ENCODE results near the gene SETD3. TPM values are rescaled to one million over a fixed set of nuclear protein-coding genes. Genes with fewer than 3 reads are reported as not detected.

SETD3 gene
- total RNA-seq, 6 experiments from 2014 or later, result 24.7 to 42.0 (median 28.8) TPM

- no peaks in the 10 kb centered on the region for H3K27me3 ChIP-seq
- peaks cover 0 to 8% (median 4%) of the 10 kb centered on the region in 4 donors for H3K4me1 ChIP-seq
- no peaks in the 10 kb centered on the region for H3K9me3 ChIP-seq
- no peak overlapping the region for H3K4me3 ChIP-seq
- no peak overlapping the region for H3K27ac ChIP-seq
- intact Hi-C loops (cut with DNase I), result no loop called here
- no peak for TF ChIP-seq CTCF (IDR thresholded peaks at IDR 0.05)
- no peak for TF ChIP-seq POLR2A (IDR thresholded peaks at IDR 0.05)
- H3K36me3 ChIP-seq, result peaks cover 0 to 5% (median 0%) of the 10 kb centered on the region in 4 donors
- DNase-seq (no peak), ATAC-seq (no peak)
- 92% methylated on average over 4 of the region's 4 CpGs for WGBS (ENCODE audit: insufficient coverage, low coverage, low lambda C conversion rate, missing lambda C conversion rate)
Observed at GRCh38 chr14:99419905-99420304, 60.8 kb downstream of the SETD3 start.

GRCh38 chr14:99418242-99418641, 62.4 kb downstream of the SETD3 start:
- WGBS (ENCODE audit: insufficient coverage, low coverage, low lambda C conversion rate, missing lambda C conversion rate), result 50% methylated on average over 1 of the region's 1 CpG
- DNase-seq (no peak), ATAC-seq (no peak)
- no peak for TF ChIP-seq CTCF (IDR thresholded peaks at IDR 0.05)
- no peak for TF ChIP-seq POLR2A (IDR thresholded peaks at IDR 0.05)
- no peak overlapping the region for H3K4me3 ChIP-seq
- peaks cover 0 to 5% (median 0%) of the 10 kb centered on the region in 4 donors for H3K36me3 ChIP-seq
- intact Hi-C loops (cut with DNase I), result no loop called here
- H3K27ac ChIP-seq, result no peak overlapping the region
- H3K4me1 ChIP-seq, result peaks cover 0 to 8% (median 4%) of the 10 kb centered on the region in 4 donors
- no peaks in the 10 kb centered on the region for H3K27me3 ChIP-seq
- no peaks in the 10 kb centered on the region for H3K9me3 ChIP-seq

GRCh38 chr14:99416909-99417308, 63.8 kb downstream of the SETD3 start:
- no peak overlapping the region for H3K4me3 ChIP-seq
- H3K27ac ChIP-seq, result no peak overlapping the region
- intact Hi-C loops (cut with DNase I), result no loop called here
- 79% methylated on average over 5 of the region's 5 CpGs for WGBS (ENCODE audit: insufficient coverage, low coverage, low lambda C conversion rate, missing lambda C conversion rate)
- ATAC-seq, result no peak
- H3K27me3 ChIP-seq, result no peaks in the 10 kb centered on the region
- H3K9me3 ChIP-seq, result no peaks in the 10 kb centered on the region
- no peak for DNase-seq
- no peak for TF ChIP-seq CTCF (IDR thresholded peaks at IDR 0.05)
- no peak for TF ChIP-seq POLR2A (IDR thresholded peaks at IDR 0.05)
- peaks cover 0 to 10% (median 2%) of the 10 kb centered on the region in 4 donors for H3K36me3 ChIP-seq
- H3K4me1 ChIP-seq, result no peaks in the 10 kb centered on the region

- no peaks in the 10 kb centered on the region for H3K27me3 ChIP-seq
- no peak overlapping the region for H3K4me3 ChIP-seq
- TF ChIP-seq CTCF (IDR thresholded peaks at IDR 0.05) (peak; percentile 82 to 87 (median 84)), POLR2A (IDR thresholded peaks at IDR 0.05) (no peak)
- no peak for DNase-seq
- peak; percentile 94 to 99 (median 96) for ATAC-seq
- no peaks in the 10 kb centered on the region for H3K4me1 ChIP-seq
- 0% methylated on average over 2 of the region's 2 CpGs for WGBS (ENCODE audit: insufficient coverage, low coverage, low lambda C conversion rate, missing lambda C conversion rate)
- H3K36me3 ChIP-seq, result peaks cover 0 to 16% (median 2%) of the 10 kb centered on the region in 4 donors
- intact Hi-C loops (cut with DNase I), result no loop called here
- no peak overlapping the region for H3K27ac ChIP-seq
- no peaks in the 10 kb centered on the region for H3K9me3 ChIP-seq
Observed at GRCh38 chr14:99415496-99416281, 65.0 kb downstream of the SETD3 start.

Data from right lobe of liver (tissue), 6 donors.